K562 (cell line): ENCODE data around the gene FBRS. TPM values are rescaled to one million over a fixed set of nuclear protein-coding genes. Genes with fewer than 3 reads are reported as not detected.
A peak's percentile ranks its signal among the peaks of the same experiment; 100 is the strongest.

Experiments
- ARHGAP35 ChIP-seq: fragments of 450-650 bp; IDR thresholded peaks from 2 replicates; pipeline ENCODE4 v1.6.1; 2018; ENCODE audit not compliant: partially characterized antibody
- ASH1L ChIP-seq: fragments of 450-650 bp; IDR thresholded peaks from 2 replicates; pipeline ENCODE4 v1.6.1; 2018; ENCODE audit warnings: borderline replicate concordance, mild to moderate bottlenecking, low read depth; ENCODE audit not compliant: partially characterized antibody
- MGA ChIP-seq: fragments of 450-650 bp; IDR thresholded peaks from 2 replicates; pipeline ENCODE4 v1.6.1; 2016; ENCODE audit warnings: mild to moderate bottlenecking, moderate library complexity
- NCOR1 ChIP-seq: fragments of 450-650 bp; IDR thresholded peaks from 2 replicates; pipeline ENCODE4 v1.6.1; 2016; ENCODE audit warnings: mild to moderate bottlenecking, moderate library complexity
- POLR2AphosphoS2 ChIP-seq: IDR thresholded peaks from 2 replicates; pipeline ENCODE4 v1.6.1; 2012; ENCODE audit warnings: low read length, improper control_type of control experiment
- RB1 ChIP-seq: fragments of 450-650 bp; IDR thresholded peaks from 2 replicates; pipeline ENCODE4 v1.6.1; 2017; ENCODE audit warnings: low read depth, mild to moderate bottlenecking
- SMAD3 ChIP-seq: fragments of 450-650 bp; formaldehyde crosslinking; conservative IDR thresholded peaks from 2 replicates; pipeline ENCODE4 v1.4.0; 2020; ENCODE audit warnings: mild to moderate bottlenecking
- SMARCA4 ChIP-seq: fragments of 450-650 bp; IDR thresholded peaks from 2 replicates; pipeline ENCODE4 v1.6.1; 2016
- SP1 ChIP-seq: sonication (generic); formaldehyde crosslinking; IDR thresholded peaks from 2 replicates; pipeline ENCODE4 v1.8.1; 2022; ENCODE audit warnings: mild to moderate bottlenecking, missing genetic modification reagents
- SRSF1 ChIP-seq: fragments of 200-400 bp; formaldehyde crosslinking; IDR thresholded peaks from 2 replicates; pipeline ENCODE4 v1.6.1; 2017; ENCODE audit warnings: mild to moderate bottlenecking, low read depth, low read length, moderate library complexity
- TAF7 ChIP-seq: fragments of 450-650 bp; IDR thresholded peaks from 2 replicates; pipeline ENCODE4 v1.6.1; 2016; ENCODE audit warnings: missing genetic modification characterization, missing compliant biosample characterization
- TCF7L2 ChIP-seq: fragments of 150-350 bp; IDR thresholded peaks from 2 replicates; pipeline ENCODE4 v1.6.1; 2016; ENCODE audit warnings: low read depth, mild to moderate bottlenecking, low read length, moderate library complexity
- THRA ChIP-seq: fragments of 450-650 bp; IDR thresholded peaks from 2 replicates; pipeline ENCODE4 v1.6.1; 2017; ENCODE audit warnings: mild to moderate bottlenecking, moderate library complexity
- ZNF263 ChIP-seq: sonication (generic); formaldehyde crosslinking; IDR thresholded peaks from 2 replicates; pipeline ENCODE4 v1.8.0; 2022; ENCODE audit warnings: mild to moderate bottlenecking, missing genetic modification reagents, borderline replicate concordance
- ZNF551 ChIP-seq: fragments of 250-450 bp; sonication (Bioruptor Pico); IDR thresholded peaks from 2 replicates; pipeline ENCODE4 v1.5.0; 2021; ENCODE audit warnings: mild to moderate bottlenecking, moderate library complexity
- ZNF780A ChIP-seq: fragments of 250-450 bp; sonication (Bioruptor Pico); IDR thresholded peaks from 2 replicates; pipeline ENCODE4 v1.5.0; 2021; ENCODE audit warnings: mild to moderate bottlenecking
- polyA plus RNA-seq, 8 experiments: library from polyadenylated mRNA; depleted of rRNA in 4 of 8; stranded (reverse) in 5 of 8; unstranded in 3 of 8; fragments of >200 nt; fragmentation: Nextera tagmentation in 2 of 8; fragmentation: Illumina TruSeq in 1 of 8; extraction: Ambion mirVana in 2 of 8; extraction: Trizol in 1 of 8; gene quantifications; 2 replicates each; pipeline versions ENCODE4 v1.2.1 to v1.2.3, GENCODE V29; 2011 to 2014; ENCODE audit warnings: inconsistent platforms in 1 of 8, missing spikeins in 1 of 8
- total RNA-seq, 7 experiments: library from RNA; depleted of rRNA in 6 of 7; stranded (reverse); fragments of >200 nt in 6 of 7; fragmentation: Illumina TruSeq in 2 of 7; extraction: Trizol in 2 of 7; gene quantifications; 2 replicates each; pipeline versions ENCODE4 v1.2.1 to v1.2.3, GENCODE V29; 2011 to 2021; ENCODE audit warnings: low replicate concordance in 1 of 7

The FBRS gene
- total and polyA plus RNA-seq, 9 of the 15 experiments (the other 6 are each of a cell fraction or from before 2014, with no cell fraction given), result 0.32 to 59.5 (median 13.1) TPM

GRCh38 chr16:30609926-30610839 is 48.0 kb upstream of the FBRS start, which contains the start of gene ZNF689 (continued):
- TF ChIP-seq THRA, result no peak
- TF ChIP-seq MGA, result peak; percentile 40; the same call in 1 of the 2 replicates
- TF ChIP-seq ZNF551 (CRISPR knock-in tag), result no peak
- TF ChIP-seq ASH1L, result peak; percentile 100
- no peak for TF ChIP-seq NCOR1
- peak; percentile 53 for TF ChIP-seq RB1
- TF ChIP-seq ARHGAP35, result no peak
- no peak for TF ChIP-seq SMARCA4
- no peak for TF ChIP-seq TCF7L2
- TF ChIP-seq ZNF780A (CRISPR knock-in tag), result no peak
- TF ChIP-seq SMAD3, result 0 out of 2 replicates have a peak, but pooled peaks have one; percentile 40
- peak; percentile 59 for TF ChIP-seq SP1 (CRISPR knock-in tag)
- peak; percentile 94 for TF ChIP-seq TAF7 (tag)
- TF ChIP-seq POLR2AphosphoS2, result no peak
- TF ChIP-seq ZNF263 (CRISPR knock-in tag), result peak; percentile 54; the same call in 1 of the 2 replicates
- 0 out of 2 replicates have a peak, but pooled peaks have one; percentile 17 for TF ChIP-seq SRSF1
